HG03565 (cell line): ENCODE results near the gene KANK3.
"Not testable (repeated sequence)": the region's sequence is repeated elsewhere in the genome, so short reads cannot be mapped to it uniquely, and the experiment has no call there.

Experiments
- ATAC-seq: cut with Tn5 transposase; IDR thresholded peaks from one replicate; pipeline ENCODE4 v1.9.1; 2021; ENCODE audit warnings: mild to moderate bottlenecking, moderate library complexity; ENCODE audit not compliant: unreplicated experiment

The KANK3 gene

DNA sequence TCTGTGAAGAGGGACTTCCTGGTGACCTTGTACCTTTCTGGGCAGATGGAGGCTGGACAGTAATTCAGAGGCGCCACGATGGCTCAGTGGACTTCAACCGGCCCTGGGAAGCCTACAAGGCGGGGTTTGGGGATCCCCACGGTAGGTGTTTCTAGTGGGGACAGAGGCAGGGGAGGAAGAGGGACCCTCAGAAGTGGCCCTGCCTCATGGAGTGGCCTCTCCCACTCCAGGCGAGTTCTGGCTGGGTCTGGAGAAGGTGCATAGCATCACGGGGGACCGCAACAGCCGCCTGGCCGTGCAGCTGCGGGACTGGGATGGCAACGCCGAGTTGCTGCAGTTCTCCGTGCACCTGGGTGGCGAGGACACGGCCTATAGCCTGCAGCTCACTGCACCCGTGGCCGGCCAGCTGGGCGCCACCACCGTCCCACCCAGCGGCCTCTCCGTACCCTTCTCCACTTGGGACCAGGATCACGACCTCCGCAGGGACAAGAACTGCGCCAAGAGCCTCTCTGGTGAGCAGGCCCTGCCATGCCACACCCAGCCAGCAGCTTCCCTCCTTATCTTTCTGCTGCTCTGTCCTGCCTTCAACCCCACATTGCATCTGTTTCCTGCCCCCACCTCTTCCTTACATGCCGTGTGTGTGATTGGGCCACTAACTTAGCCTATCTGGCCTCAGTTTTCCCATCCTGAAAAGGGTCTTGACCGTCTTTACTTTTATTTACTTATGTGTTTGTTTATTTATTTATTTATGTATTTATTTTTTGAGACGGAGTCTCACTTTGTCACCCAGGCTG is 28.1 kb upstream of the KANK3 start:
- ATAC-seq: no peak

DNA sequence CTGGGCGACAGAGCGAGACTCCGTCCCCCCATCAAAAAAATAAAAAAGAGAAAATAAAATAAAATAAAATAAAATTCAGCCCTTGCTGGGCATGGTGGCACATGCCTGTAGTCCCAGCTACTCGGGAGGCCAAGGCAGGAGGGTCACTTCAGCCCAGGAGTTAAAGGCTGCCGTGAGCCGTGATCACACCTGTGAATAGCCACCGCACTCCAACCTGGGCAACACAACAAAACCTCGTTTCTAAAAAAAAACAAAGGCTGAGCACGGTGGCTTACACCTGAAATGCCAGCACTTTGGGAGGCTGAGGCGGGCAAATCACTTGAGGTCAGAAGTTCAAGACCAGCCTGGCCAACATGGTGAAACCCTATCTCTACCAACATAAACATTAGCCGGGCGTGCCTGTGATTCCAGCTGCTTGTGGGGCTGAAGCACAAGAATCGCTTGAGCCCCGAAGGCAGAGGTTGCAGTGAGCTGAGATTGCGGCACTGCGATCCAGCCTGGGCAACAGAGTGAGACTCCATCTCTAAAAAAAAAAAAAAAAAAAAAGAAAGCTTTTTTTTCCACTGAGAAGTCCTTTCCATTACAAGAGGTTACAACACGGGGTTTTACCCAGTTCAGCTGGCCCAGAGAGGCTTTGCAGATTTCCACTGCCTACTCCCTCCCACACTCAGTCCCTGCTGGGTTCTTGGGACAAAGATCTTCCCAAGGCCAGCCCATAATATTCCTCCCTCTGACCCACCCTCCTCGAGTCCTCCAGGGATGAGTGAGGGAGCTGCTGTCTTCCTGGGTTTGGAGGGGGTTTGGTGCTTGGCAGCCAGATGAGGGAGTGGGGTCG is 27.3 kb upstream of the KANK3 start:
- ATAC-seq: no peak

DNA sequence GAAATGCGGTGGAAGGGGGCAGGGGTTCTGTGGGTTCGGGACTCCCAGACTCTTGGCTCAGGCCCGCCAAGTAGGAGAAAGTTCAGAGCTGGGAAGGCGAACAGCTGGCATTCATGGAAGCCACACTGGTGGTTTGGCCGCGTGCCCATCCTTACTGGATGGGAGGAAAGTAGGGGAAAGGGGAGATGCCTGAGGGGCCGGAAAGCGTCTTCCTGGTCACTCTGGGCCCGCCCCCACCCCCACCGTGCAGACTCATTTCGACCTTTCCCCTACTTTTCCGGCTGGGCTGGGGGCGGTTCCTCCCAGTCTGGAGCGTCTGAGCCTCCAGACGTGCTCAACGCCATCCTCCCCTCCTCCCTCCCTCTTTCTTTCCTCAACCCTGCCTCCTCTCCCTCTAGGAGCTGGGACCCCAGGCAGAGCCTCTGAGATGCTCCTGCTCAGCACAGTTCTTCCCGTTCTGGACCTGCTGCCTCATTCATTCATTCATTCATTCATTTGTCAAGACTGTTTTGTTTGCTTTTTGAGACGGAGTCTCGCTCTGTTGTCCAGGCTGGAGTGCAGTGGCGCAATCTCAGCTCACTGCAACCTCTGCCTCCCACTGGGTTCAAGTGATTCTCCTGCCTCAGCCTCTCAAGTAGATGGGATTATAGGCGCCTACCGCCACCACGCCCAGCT is 24.4 kb upstream of the KANK3 start:
- no peak for ATAC-seq

DNA sequence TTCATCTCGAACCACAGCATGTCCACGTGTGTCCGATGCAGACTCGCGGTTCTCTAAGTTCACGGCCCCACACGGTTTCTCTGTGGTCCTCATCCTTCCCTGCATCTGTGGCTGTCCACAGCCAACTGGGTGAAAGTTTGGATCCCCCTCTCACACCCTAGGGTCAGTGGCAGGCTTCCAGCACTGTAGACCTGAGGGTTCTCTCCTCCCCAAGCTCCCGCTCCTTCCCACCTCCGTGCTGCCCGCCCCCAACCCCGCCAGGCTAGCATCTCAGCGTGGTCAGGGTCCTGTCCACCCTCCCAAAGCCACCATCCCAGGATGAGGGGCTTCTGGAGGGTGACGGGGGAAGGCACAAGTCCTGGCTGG is 23.9 kb upstream of the KANK3 start:
- no peak for ATAC-seq

DNA sequence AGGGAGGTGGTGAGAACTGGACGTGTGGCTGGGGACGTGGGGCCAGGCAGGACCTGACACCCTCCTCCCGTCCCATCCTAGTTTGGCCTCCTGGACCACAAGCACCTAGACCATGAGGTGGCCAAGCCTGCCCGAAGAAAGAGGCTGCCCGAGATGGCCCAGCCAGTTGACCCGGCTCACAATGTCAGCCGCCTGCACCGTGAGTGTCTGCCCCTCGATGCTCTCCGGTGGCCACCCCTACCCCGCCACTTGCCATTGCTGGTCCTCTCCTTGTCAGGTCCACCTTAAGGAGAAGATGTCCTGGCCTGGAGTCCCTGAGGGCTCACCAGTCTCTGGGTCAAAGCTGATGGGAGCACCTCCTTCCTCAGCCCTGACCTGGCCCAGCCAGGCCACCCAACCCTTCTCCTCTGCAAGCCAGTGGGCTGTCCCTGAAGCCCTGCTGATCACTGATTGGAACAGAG is 23.1 kb upstream of the KANK3 start:
- ATAC-seq: no peak

DNA sequence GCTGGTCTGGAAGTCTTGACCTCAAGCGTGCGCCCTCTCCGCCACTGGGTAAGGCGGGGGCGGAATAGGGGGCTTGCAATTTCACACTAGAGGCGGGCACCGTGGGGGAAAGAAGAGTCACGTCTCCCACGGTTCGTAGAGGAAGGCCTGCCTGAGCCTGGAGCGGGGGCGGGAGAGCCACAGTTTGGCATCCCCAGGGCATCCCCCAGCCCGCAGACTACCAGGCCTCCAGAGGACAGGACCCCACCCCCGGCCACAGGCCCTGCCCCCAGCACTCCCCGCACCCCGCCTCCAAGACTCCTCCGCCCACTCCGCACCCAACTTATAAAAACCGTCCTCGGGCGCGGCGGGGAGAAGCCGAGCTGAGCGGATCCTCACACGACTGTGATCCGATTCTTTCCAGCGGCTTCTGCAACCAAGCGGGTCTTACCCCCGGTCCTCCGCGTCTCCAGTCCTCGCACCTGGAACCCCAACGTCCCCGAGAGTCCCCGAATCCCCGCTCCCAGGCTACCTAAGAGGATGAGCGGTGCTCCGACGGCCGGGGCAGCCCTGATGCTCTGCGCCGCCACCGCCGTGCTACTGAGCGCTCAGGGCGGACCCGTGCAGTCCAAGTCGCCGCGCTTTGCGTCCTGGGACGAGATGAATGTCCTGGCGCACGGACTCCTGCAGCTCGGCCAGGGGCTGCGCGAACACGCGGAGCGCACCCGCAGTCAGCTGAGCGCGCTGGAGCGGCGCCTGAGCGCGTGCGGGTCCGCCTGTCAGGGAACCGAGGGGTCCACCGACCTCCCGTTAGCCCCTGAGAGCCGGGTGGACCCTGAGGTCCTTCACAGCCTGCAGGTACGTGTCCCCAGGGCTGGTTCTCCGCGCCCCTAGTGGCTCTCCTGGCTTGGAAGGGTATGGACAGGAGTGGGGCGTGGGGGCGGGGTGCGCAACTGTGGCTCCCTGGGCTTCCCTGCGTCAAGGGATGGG is 21.0 kb upstream of the KANK3 start, which contains the start of gene ANGPTL4:
TSS of gene ANGPTL4 (plus strand) at position 353 of the 969 bp plus-strand sequence. CDS start at position 520, 167 bp downstream.
- no peak for ATAC-seq

DNA sequence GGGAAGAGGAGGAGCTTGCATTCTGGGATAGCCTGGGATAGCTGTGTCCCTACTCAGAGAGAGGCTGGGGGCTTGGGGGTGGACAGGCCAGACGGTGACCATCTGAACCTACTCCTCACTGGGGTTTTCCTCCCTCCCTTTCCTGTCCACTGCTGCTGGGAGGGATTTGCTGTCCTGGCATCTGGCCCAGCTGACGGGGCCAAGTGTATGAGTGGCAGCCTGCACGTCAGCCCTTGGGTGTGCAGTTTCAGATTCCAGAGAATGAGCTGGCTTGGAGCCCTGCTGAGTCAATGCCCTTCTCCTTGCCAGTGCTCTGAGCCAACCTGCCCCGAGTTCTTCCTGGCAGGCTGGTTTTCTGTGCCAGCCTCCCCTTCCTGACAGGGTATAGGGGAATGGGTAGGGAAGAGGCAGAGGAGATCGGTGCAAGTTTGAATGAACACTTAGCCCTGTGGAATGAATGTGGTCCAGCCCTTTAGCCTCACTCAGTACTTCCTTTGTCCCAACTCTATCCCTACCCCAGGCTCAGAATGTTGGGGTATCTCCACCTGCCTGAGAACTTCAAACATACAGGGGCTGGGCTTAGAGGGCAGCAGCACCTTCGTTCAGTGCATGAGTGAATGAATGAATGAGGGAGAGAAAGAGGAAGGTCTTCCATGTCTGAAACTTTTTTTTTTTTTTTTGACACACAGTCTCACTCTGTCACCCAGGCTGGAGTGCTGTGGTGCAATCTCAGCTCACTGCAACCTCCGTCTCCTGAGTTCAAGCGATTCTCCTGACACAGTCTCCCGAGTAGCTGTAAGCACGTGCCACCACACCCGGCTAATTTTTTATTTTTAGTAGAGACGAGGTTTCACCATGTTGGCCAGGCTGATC is 19.1 kb upstream of the KANK3 start:
- ATAC-seq: no peak

DNA sequence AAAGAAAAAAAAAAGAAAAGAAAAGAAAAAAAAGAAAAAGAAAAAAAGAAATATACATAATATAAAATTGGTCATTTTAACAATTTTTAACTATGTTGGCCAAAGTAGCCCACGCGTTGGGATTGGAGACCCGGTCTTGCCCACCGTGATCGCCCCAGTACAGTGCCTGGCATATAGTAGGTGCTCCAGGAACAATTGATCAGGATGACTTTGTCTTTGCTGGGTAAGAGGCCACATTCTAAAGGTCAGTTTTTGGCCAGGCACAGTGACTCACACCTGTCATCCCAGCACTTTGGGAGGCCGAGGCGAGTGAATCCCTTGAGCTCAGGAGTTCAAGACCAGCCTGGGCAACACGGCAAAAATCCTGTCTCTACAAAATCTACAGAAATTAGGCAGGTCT is 17.1 kb upstream of the KANK3 start:
- no peak for ATAC-seq

DNA sequence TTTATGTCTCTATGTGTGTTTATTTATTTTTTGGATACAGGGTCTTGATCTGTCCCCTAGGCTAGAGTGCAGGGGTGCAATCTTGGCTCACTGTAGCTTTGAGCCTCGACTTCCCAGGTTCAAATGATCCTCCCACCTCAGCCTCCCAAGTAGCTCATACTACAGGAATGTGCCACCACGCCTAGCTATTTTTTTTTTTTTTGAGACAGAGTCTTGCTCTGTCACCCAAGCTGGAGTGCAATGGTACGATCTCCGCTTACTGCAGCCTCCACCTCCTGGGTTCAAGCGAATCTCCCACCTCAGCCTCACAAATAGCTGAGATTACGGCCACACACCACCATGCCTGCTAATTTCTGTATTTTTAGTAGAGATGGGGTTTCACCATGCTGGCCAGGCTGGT is 15.9 kb upstream of the KANK3 start:
- no peak for ATAC-seq

DNA sequence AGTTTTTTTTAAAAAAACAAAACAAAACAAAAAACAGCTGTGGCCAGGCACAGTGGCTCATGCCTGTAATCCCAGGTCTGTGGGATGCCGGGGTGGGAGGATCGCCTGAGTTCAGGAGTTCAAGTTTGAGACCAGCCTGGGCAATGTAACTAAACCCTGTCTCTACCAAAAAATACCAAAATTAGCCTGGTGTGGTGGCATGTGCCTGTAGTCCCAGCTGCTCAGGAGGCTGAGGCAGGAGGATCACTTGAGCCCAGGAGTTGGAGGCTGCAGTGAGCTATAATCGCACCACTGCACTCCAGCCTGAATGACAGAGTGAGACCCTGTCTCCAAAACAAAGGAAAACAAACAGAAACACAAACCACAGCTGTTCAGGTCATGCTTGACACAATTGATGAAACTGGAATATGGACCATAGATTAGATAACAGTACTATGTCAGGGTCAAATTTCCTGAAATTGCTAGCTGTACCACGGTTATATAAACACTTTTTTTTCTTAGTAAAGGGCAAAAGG is 14.0 kb upstream of the KANK3 start:
- ATAC-seq: no peak

DNA sequence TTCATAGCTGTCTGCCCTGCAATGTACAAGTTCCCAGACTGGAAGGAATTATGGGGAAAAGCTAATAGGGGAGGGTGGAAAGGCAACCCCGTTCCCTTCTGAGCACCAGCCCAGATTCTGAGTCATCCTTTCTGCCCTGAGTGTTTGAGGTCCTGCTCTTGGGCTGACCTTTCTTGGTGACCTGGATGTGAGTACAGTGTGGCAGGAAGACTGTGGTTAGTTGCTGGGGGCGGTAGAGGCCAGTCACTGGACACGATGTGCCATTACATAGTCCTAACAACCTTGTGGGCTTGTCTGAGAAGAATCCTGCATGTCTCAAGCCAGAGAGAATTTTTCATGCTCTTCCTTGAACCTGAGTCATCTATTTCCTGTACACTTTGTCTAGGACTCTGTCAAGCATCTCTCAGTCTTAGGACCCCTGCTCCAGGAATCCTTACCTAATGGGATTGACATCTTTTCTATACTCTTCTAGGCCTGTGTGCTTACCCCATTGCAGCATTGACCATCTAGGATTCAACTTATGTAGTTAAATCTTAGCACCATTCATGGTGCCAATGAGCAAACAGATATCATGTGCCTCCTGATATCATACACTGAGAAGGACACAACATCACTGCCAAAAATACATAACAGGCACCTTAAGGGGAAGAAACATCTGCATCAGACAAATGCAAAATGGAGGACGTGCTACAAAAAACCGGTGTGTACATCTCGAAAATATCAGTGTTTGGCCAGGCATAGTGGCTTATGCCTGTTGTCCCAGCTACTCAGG is 12.8 kb upstream of the KANK3 start:
- ATAC-seq: no peak

DNA sequence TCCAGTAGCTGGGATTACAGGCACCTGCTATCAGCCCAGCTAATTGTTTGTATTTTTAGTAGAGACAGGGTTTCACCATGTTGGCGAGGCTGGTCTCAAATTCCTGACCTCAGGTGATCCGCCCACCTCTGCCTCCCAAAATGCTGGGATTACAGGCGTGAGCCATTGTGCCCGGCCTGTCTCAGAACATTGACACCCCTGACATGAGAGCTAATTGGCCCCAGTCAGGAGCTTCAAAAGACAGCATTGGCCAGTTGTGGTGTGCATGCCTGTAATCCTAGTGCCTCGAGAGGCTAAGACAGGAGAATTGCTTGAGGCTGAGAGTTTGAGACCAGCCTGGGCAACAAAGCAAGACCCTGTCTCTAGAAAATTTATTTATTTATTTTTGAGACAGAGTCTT is 9.8 kb upstream of the KANK3 start:
- not testable (repeated sequence) for ATAC-seq

DNA sequence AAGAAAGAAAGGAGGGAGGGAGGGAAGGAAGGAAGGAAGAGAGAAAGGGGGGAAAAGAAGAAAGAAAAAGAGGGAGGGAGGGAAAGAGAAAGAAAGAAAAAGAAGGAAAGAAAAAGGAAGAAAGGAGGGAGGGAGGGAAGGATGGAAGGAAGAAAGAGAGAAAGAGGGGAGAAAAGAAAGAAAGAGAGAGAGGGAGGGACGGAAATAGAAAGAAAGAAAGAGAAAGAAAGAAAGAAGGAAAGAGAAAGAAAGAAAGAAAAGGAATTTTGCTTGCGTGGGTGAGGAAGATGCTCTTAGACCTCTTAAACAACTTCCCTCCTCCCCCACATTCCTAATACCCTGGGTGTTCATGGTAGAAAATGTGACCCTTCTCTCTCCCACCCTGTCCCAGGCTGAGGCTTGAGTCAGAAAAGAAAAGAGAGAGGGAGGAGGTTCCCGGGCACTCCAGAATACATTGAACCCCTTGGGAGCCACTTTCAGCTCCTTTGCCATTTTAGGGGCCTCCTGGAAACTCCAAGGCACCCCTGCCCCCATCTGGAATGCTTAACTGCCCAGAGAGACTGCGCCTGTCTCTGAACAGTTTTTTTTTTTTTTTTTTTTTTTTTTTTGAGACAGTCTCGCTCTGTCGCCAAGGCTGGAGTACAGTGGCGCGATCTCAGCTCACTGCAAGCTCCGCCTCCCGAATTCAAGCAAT is 9.2 kb upstream of the KANK3 start:
- no peak for ATAC-seq

DNA sequence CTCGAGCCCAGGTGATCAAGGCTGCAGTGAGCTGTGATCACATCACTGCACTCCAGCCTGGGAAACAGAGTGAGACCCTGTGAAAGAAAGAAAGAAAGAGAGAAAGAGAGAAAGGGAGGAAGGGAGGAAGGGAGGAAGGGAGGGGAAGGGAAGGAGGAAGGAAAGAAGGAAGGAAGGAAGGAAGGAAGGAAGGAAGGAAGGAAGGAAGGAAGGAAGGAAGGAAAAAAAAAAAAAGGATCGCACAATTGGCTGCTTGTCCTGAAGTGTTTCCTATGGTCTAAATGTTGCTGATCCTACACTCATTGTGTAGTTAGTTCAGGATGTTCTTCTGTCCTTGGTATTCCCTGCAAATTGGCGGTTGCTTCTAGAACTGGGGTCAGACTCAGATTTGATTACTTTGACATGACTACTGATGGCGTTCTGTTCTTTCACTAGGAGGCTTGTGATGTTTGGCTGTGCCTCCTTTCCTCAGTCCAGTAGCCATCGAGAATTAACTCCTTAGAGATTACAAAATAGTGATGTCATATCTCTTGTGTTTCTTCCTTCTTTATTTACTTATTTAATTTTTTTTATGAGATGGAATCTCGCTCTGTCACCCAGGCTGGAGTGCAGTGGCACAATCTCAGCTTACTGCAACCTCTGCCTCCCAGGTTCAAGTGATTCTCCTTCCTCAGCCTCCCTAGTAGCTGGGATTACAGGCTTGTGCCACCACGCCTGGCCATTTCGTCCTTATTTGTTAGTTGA is 6.7 kb upstream of the KANK3 start:
- ATAC-seq: not testable (repeated sequence)

DNA sequence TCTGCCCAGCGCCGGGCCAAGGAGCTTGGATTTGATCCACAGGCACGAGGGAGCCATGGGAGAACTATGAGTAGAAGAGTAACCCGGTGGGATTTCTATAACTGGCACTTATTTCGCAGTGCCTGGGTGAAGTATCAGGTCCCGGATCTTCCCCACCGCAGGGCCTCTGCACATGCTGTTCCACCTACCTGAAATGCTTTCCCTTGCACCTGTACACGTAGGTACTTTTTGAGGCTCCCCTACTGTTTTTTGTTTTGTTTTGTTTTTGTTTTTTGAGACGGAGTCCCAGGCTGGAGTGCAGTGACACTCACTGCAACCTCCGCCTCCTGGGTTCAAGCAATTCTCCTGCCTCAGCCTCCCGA is 402 bp upstream of the KANK3 start:
- ATAC-seq: no peak

DNA sequence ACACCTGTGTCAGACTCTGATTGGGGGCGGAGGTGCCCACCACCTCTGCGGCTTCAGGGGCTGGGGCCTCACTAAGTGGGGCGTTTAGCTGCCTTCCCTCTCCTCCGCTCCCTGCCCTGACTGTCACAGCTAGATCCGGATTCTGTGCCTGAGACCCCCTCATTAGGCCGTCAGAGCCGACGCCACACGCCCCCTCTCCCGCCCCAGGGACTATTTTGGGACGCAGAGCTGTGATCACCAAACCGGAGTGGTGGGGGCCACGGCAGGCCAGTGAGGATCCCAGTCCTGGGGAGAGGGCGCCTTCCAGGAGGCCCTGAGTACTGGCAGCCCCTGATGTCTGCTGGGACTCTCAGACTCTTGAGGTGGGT is 762 bp downstream of the KANK3 start:
- no peak for ATAC-seq

DNA sequence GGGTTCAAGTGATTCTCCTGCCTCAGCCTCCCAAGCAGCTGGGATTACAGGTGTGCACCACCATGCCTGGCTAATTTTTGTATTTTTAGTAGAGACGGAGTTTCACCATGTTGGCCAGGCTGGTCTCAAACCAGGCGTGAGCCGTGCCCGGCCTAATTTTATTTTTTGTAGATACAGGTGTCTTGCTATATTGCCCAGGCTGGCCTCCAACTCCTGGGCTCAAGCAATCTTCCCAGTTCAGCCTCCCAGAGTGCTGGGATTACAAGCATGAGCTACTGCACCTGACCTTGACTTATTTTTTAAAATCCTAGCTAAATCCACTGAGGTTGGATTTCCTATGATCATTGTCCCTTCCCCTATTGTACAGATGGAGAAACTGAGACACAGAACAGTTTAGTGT is 1.6 kb downstream of the KANK3 start:
- not testable (repeated sequence) for ATAC-seq
